Mucosa of gallbladder (tissue), 1 donor: Measurements from ENCODE around the gene KDM1B. TPM values are rescaled to one million over a fixed set of nuclear protein-coding genes. Genes with fewer than 3 reads are reported as not detected.

Source experiments
- DNase-seq: peaks from one replicate; pipeline ENCODE4 v3.0.0-alpha.2; 2020; ENCODE audit warnings: low spot score
- total RNA-seq: library from RNA; stranded (reverse); gene quantifications from one replicate; pipeline ENCODE4 v1.2.1, GENCODE V29; 2021
- donor health status: DM: no; HTN: no; CAD: no.

KDM1B gene
- total RNA-seq, 1 donor from 2014 or later = 22.6 TPM

DNA sequence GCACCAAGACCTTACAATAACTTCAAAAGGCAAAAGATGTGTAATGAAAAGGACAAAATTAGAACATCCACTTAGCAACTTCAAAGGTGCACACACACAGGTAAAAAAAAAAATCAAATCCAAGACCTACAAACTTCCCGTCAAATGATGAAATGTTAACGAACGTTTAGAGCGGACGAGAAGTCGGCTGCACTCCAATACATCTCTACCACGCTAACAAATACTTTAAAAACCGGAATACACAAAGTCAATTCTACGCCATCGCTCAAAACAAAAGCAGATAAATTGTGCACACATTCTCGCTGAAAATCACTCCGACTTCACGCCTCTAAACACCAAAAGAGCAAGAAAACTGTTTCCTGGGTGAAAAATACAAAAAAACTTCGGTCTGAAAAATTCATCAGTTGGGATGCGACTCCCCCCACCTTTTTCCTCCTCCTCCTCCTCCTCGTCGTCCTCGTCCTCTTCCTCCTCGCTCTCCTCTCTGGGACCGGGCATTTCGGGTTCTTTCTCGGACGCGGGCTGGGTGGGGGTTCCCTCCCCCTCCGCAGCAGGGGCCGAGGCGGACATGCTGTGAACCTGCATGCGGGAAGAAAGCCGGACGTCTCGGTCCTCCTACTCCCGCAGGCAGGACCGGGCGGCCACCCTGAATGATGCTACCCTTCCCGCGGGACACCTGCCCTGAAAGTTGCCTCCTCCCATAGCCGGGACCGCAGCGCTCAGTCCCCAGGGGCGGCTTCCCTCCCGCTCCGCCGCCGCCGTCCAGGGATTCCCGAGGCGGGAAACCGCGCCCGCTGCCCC, 108.4 kb downstream of the KDM1B start:
- no peak for DNase-seq

DNA sequence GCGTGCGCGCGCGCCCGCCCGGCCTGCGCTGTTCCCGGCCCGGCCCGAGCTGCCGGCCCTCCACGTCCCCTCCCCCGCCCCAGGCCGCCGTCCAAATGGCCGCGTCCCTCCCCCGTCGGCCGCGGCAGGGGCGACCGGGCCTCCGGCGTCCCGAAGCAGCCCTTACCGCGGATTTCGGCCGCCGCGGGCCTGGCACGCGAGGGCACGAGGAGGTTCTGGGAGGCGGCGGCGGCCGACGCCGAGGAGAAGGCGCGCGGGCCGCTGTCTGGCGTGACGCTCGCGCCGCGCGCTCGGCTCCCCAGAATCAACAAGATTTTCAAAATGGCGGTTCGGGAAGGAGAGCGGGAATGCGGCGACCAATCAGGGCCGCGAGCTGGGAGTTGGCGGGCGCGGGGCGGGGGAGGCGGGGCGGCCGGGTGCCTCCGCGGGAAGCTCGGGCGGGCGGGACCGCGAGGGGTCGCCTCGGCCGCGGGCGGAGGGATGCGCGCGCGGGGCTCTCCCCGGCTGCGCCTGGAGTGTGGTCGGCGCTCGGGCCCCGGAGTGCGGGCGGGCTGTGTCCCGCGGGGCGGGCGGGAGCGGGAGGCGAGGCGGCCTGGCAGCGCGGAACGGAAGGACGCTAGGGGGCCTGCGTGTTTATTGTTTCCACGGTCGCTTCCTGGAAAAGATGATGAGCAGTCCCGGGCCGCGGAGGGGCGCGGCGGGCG, 109.1 kb downstream of the KDM1B start, which contains the start of gene DEK:
Gene DEK (minus strand): TSS at position 312 of the 704 bp plus-strand sequence. CDS start 543 bp downstream, outside the sequence.
- peak; percentile 86 for DNase-seq

DNA sequence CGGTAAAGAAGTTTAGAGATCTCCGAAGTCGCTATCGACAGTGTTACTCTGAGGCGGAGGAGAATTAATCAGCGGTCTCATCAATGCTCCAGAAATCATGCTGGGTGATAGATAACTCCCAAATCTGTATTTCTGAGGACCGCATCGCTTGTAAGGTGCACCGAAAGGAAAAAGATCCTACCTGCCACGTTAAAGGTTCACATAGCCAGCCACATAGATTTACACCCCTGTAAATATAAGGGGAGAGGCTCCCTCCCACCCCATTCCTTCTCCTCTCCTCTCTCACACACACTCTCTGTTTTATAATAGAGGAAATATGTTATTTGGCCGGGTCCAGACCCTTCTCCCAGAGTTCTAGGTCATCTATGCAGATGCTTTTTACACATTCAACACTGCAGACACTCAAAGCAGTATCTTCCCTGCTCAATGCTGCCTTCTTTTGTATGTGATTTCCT, 109.7 kb downstream of the KDM1B start:
- DNase-seq = no peak

DNA sequence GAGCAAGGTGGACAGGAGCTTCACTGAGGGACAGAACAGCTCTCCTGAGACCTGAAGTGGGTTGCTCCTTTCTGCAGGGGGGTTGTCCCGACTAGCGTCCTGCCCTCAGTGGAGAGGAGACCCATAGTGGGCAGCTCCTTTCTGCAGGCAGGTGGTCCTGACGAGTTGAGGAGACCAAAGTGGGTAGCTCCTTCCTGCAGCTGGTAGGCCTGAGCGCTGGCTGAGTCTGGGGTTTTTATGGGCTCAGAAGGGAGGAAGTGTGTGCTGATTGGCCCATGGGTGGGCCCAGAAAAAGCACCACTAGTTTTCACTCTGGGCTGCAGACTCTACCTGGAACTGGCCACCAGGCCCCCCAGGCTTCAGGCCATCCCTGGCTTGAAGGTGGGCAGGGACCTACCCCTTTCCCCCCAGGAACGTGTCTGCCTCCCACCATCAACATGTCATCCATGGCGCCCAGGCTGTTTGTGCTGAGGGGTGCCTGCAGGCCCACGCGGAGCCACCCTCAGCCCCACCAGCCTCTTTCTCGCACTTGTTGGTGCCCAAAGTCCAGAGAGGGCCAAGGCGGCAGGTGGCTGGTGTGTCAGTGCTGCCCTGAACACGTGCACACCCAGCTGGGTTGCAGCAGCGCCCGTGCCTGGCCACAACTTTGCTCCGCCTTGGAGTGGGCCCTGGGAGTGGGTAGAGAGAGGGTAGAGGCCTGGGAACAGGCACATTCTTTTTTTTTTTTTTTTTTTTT, 110.7 kb downstream of the KDM1B start:
- no peak for DNase-seq

DNA sequence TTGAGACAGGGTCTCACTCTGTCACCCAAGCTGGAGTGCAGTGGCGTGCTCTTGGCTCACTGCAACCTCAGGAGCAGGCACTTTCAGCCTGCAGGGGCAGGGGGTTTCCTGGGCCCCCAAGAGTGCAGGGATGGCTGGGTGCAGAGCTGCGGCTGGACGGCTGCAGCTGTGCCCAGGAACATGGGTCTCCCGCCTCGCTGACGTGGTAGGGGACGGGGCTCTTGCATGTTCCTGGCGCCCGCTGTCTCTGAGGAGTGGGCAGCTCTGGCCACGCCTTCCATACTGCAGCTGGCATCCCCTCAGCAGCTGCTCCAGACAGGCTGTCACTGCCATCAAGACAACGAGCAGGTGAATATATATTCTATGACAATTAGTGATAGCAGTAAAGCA, 111.3 kb downstream of the KDM1B start:
- DNase-seq = no peak

DNA sequence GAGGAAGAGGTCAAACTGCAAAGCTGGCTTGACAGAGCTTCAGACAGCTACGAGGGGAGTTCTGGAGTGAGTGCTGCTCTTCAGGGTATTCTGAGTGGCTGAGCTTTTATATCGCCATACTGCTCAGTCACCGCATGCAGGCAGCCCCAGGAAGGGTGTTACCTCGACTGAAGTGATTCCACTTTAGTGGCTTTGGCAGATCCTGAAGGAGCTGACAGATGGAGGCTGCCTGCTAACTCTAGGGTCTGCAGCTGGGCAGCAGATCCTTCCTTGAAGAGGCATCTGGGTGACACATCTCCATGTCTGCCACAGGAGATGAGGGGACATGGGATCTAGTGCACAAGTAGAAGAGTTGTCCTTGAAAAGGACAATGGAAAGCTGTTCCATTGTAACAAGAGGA, 112.8 kb downstream of the KDM1B start:
- no peak for DNase-seq

DNA sequence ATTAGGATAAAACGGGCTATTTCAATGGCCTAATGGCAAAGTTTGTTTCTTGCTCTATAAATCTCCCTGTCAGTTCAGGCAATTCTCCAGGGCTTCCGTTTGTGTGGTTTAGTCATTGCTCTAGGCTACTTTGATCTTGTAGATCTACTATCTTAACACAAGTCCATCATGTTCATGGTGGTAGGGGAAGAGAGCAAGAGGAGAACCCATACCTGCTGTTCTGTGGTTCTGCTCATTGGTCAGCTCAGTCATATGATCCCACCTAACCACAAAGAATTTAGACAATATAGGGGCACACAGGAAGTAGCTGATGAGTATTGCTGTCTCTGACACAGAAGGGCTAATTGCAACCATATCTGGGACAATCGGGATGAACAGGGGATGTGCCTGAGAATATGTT, 114.0 kb downstream of the KDM1B start:
- DNase-seq = no peak

DNA sequence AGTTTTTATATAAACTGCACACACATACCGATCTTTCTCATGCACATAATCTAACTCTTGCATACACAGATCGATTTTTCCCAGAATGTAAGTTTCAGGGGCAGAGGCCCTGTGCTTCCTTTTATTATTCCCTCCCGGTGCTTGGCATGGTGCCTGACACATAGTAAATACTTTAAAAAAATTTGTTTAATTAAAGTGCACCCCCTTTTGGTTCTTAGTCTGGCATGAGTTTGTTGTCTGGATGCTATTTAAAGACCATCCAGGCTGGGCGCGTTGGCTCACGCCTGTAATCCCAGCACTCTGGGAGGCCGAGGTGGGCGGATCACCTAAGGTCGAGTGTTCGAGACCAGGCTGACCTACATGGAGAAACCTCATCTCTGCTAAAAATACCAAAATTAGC, 114.5 kb downstream of the KDM1B start:
- peak; percentile 40 for DNase-seq

DNA sequence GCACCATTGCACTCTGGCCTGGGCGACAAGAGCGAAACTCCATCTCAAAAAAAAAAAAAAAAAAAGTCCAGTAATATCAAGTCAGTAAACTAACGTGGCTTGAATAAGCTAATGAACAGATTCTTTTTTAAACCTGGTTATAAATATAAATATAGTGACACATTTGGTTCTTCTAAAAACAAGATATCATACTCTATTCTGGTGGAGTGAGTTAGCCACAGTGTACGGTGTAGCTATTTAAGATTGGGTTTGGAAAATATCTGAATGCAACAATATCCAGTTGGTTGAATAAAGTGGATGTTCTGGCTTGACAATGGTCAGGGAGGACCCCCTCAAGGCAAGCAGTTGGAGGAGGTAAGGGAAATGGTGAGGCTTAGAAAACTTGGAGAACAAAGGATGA, 115.0 kb downstream of the KDM1B start:
- DNase-seq = no peak

Other genes with a start within 250 kb of the KDM1B start
- gene KIF13A, start 167.8 kb upstream of the KDM1B start, total RNA-seq = 43.0 TPM
- gene NHLRC1, start 32.7 kb upstream of the KDM1B start, total RNA-seq = 1.9 TPM
- 18.5 TPM for gene TPMT, start 345 bp upstream of the KDM1B start, total RNA-seq
- 59.8 TPM for gene DEK, start 109.1 kb downstream of the KDM1B start, total RNA-seq
- gene RNF144B, start 231.9 kb downstream of the KDM1B start, total RNA-seq = 33.9 TPM